Measurements from ENCODE around the gene TMEM271. TPM values are rescaled to one million over a fixed set of nuclear protein-coding genes. Genes with fewer than 3 reads are reported as not detected.

The TMEM271 gene
- total and polyA plus RNA-seq, 4 donors, result 4.4 to 17.1 (median 11.4) TPM

DNA sequence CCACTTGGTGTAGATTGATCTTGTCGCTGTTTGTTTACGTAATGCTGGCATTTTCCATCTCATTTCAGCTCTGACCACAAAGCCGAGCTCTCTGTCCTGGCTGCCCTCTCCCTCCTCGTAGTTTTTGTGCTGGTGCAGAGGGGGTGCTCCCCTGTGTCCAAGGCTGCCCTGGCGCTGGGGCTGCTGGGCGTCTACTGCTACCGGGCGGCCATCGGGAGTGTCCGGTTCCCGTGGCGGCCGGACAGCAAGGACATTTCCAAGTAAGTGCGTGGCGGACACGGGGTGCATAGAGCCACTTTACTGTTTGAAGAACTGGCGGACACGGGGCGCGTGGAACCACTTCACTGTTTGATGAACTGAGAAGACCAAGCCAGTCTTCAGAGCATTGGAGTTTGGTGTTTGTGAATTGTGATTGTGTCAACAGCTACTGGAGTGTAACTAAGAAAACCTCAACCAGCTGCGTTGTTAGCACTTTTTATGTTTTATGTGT is 49.1 kb downstream of the TMEM271 start:
- H3K36me3 ChIP-seq (ENCODE audit: control insufficient read depth, insufficient read depth, low read length), result peaks cover 86% of the 10 kb centered on the region
- H3K27me3 ChIP-seq (ENCODE audit: control insufficient read depth, insufficient read depth, low read length), result no peaks in the 10 kb centered on the region
- 97% methylated on average over 19 of the region's 21 CpGs for WGBS (ENCODE audit: insufficient coverage)
- H3K27ac ChIP-seq (ENCODE audit: low read depth, low read length), result no peak overlapping the region
- H3K9me3 ChIP-seq (ENCODE audit: control insufficient read depth, insufficient read depth, low read length), result no peaks in the 10 kb centered on the region
- H3K4me3 ChIP-seq (ENCODE audit: low read depth, low read length), result no peak overlapping the region
- H3K4me1 ChIP-seq (ENCODE audit: control insufficient read depth, insufficient read depth, low read length), result no peaks in the 10 kb centered on the region
- DNase-seq (ENCODE audit: low read depth in 4 of 6, low spot score in 6 of 6), result no peak

DNA sequence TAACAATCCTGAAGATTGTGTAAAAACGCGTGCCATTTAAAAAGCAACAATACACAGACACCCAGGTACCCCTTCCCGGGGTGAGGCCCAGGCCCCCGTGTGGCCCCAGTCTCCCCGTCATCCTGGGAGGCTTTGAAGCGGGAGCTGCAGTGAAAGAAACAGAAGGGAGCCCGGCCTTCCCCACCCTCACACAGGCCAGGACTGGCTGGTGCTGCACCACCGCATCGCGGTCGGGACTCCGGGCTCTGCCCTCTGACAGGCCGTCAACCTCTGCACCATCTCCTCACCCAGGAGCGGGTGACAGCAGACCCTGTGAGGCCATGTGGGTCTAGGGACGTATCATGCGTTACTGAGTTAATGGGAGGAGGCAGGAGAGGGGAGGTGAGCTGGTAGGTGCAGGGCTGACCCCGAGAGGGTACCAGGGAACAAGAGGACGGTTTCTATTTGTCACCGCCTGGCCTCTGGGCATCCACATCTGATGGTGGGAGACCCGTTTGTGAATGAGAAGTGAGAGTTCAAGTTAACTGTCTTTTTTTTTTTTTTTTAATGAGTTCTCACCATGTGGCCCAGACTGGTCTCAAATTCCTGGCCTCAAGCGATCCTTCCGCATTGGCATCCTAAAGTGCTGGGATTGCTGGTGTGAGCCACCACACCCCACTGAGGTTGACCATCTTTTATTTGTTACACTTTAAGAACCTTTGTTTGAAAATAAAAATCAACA is 49.7 kb downstream of the TMEM271 start:
- no peak for DNase-seq (ENCODE audit: low read depth in 4 of 6, low spot score in 6 of 6)
- WGBS (ENCODE audit: insufficient coverage), result 94% methylated on average over 9 of the region's 22 CpGs
- H3K4me3 ChIP-seq (ENCODE audit: low read depth, low read length), result no peak overlapping the region

DNA sequence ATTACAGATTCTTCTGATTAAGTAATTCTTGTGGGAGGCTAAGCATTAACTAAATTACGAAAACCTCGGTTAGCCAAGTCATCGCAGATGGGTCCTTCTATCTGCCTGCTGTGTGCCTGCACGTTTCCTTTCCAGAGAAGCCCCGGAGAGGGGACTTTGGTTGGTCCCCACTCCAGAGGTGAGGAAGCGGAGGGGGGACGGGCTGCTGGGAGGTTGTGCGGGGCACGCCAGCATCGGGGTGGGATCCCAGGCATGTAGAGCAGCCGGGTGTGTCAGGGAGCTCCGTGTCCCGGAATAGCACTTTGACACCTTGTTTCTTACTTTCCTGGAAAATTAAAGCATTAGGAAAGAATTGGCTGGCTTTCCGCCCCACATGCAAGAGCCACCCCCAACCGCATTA is 50.4 kb downstream of the TMEM271 start:
- Histone ChIP-seq H3K4me1 (ENCODE audit: control insufficient read depth, insufficient read depth, low read length) (no peaks in the 10 kb centered on the region), H3K27ac (ENCODE audit: low read depth, low read length) (no peak overlapping the region), H3K4me3 (ENCODE audit: low read depth, low read length) (no peak overlapping the region), H3K27me3 (ENCODE audit: control insufficient read depth, insufficient read depth, low read length) (no peaks in the 10 kb centered on the region), H3K36me3 (ENCODE audit: control insufficient read depth, insufficient read depth, low read length) (peaks cover 82% of the 10 kb centered on the region), H3K9me3 (ENCODE audit: control insufficient read depth, insufficient read depth, low read length) (no peaks in the 10 kb centered on the region)
- 96% methylated on average over 11 of the region's 15 CpGs for WGBS (ENCODE audit: insufficient coverage)
- DNase-seq (ENCODE audit: low read depth in 4 of 6, low spot score in 6 of 6), result no peak

More for the DNA sequence above, 49.7 kb downstream of the TMEM271 start:
- Histone ChIP-seq H3K27me3 (ENCODE audit: control insufficient read depth, insufficient read depth, low read length) (no peaks in the 10 kb centered on the region), H3K9me3 (ENCODE audit: control insufficient read depth, insufficient read depth, low read length) (no peaks in the 10 kb centered on the region), H3K36me3 (ENCODE audit: control insufficient read depth, insufficient read depth, low read length) (peaks cover 86% of the 10 kb centered on the region), H3K27ac (ENCODE audit: low read depth, low read length) (no peak overlapping the region), H3K4me1 (ENCODE audit: control insufficient read depth, insufficient read depth, low read length) (no peaks in the 10 kb centered on the region)

DNA sequence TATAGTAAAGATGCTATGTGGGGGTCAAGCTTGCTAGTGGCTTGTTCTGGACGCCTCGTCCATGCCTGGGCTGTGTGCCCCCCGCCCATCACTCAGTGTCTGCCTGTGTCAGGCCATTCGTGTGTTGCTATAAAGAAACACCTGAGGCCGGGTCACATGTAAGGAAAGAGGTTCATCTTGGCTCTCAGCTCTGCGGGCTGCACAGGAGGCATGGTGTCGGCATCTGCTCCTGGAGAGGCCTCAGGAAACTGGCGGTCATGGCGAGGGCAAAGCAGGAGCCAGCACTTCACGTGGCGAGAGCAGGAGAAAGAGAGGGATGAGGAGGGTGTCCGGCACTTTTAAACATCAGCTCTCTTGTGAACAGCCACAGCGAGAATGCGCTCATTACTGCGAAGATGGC is 51.9 kb downstream of the TMEM271 start:
- Histone ChIP-seq H3K27ac (ENCODE audit: low read depth, low read length) (no peak overlapping the region), H3K9me3 (ENCODE audit: control insufficient read depth, insufficient read depth, low read length) (no peaks in the 10 kb centered on the region), H3K27me3 (ENCODE audit: control insufficient read depth, insufficient read depth, low read length) (no peaks in the 10 kb centered on the region), H3K4me3 (ENCODE audit: low read depth, low read length) (no peak overlapping the region), H3K4me1 (ENCODE audit: control insufficient read depth, insufficient read depth, low read length) (no peaks in the 10 kb centered on the region), H3K36me3 (ENCODE audit: control insufficient read depth, insufficient read depth, low read length) (peaks cover 88% of the 10 kb centered on the region)
- DNase-seq (ENCODE audit: low read depth in 4 of 6, low spot score in 6 of 6), result no peak
- whole genome bisulfite sequencing (ENCODE audit: insufficient coverage), result 96% methylated on average over 15 of the region's 15 CpGs

Other genes with a start within 250 kb of the TMEM271 start
- 10 to 100 TPM; 44.9 to 54.2 TPM for gene ZNF141, start 238.5 kb downstream of the TMEM271 start, total RNA-seq
- gene ZNF141, start 238.5 kb downstream of the TMEM271 start, polyA plus RNA-seq (ENCODE audit: insufficient read length in 2 of 2), result 10 to 100 TPM; 22.7 to 25.5 TPM
- 10 to 100 TPM; 40.0 to 48.4 TPM for gene ZNF721, start 77.1 kb downstream of the TMEM271 start, total RNA-seq
- 10 to 100 TPM; 36.4 to 38.6 TPM for gene ZNF721, start 77.1 kb downstream of the TMEM271 start, polyA plus RNA-seq (ENCODE audit: insufficient read length in 2 of 2)
- gene PIGG, start 77.1 kb downstream of the TMEM271 start, total RNA-seq, result 10 to 100 TPM; 34.4 to 52.6 TPM
- gene PIGG, start 77.1 kb downstream of the TMEM271 start, polyA plus RNA-seq (ENCODE audit: insufficient read length in 2 of 2), result 10 to 100 TPM; 50.9 to 64.8 TPM
- 10 to 100 TPM; 16.8 to 17.7 TPM for gene PDE6B, start 49.3 kb upstream of the TMEM271 start, total RNA-seq
- gene PDE6B, start 49.3 kb upstream of the TMEM271 start, polyA plus RNA-seq (ENCODE audit: insufficient read length in 2 of 2), result 10 to 100 TPM; 21.7 to 24.1 TPM
- gene ATP5ME, start 98.0 kb upstream of the TMEM271 start, total RNA-seq, result 100 to 1,000 TPM; 191 to 726 TPM
- gene ATP5ME, start 98.0 kb upstream of the TMEM271 start, polyA plus RNA-seq (ENCODE audit: insufficient read length in 2 of 2), result 100 to 1,000 TPM; 314 to 354 TPM
- gene MYL5, start 98.2 kb upstream of the TMEM271 start, total RNA-seq, result 10 to 100 TPM in 1 of 2 donors, 1 to 10 TPM in 1; 5.8 to 27.3 TPM
- 10 to 100 TPM; 15.0 to 21.0 TPM for gene MYL5, start 98.2 kb upstream of the TMEM271 start, polyA plus RNA-seq (ENCODE audit: insufficient read length in 2 of 2)
- gene SLC49A3, start 112.9 kb upstream of the TMEM271 start, total RNA-seq, result 1 to 10 TPM; 1.6 to 6.4 TPM
- 1 to 10 TPM; 1.6 to 5.1 TPM for gene SLC49A3, start 112.9 kb upstream of the TMEM271 start, polyA plus RNA-seq (ENCODE audit: insufficient read length in 2 of 2)
- gene PCGF3, start 129.5 kb upstream of the TMEM271 start, total RNA-seq, result 10 to 100 TPM; 40.4 to 45.6 TPM
- gene PCGF3, start 129.5 kb upstream of the TMEM271 start, polyA plus RNA-seq (ENCODE audit: insufficient read length in 2 of 2), result 10 to 100 TPM; 78.1 to 80.2 TPM
- 10 to 100 TPM in 1 of 2 donors, 1 to 10 TPM in 1; 5.3 to 15.4 TPM for gene CPLX1, start 249.8 kb upstream of the TMEM271 start, total RNA-seq
- gene CPLX1, start 249.8 kb upstream of the TMEM271 start, polyA plus RNA-seq (ENCODE audit: insufficient read length in 2 of 2), result 100 to 1,000 TPM; 114 to 117 TPM